Measurements from ENCODE around the gene PTPRQ.

PTPRQ gene

DNA sequence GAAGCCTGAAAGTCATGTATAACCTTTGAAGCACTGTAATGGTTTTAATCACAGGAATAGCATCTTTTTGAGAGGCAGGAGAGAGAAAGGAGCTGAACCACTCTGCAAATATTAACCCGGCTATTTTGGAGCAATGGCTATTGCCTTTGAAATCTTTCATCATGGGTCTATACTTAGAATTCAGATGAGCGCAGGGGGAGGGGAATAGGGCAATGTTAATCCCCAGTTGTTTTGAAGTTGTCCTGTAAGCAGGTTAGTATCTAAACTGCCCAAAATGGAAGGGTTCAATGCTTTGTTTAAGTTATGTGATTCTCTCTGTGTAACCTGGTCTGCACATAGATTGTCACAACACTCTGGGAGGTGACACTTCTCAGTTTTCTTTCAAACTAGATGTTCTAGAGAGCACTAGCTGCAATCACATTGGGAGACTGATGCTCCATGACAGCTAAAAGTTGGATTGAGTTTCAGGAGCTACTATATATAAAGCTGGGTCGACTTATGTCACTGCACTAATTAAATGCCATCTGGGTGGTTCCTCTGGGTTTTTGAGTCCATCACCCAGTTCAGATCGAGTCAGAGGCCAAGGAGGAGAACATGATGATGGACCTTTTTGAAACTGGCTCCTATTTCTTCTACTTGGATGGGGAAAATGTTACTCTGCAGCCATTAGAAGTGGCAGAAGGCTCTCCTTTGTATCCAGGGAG is 263.2 kb downstream of the PTPRQ start, which contains the start of gene MYF6:
Gene MYF6, plus strand, starts transcription at position 509 of the 704 bp plus-strand sequence. Its CDS starts 86 bp downstream, at position 595.
- no peak for DNase-seq

DNA sequence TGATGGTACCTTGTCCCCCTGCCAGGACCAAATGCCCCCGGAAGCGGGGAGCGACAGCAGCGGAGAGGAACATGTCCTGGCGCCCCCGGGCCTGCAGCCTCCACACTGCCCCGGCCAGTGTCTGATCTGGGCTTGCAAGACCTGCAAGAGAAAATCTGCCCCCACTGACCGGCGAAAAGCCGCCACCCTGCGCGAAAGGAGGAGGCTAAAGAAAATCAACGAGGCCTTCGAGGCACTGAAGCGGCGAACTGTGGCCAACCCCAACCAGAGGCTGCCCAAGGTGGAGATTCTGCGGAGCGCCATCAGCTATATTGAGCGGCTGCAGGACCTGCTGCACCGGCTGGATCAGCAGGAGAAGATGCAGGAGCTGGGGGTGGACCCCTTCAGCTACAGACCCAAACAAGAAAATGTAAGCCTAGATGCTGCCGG is 263.8 kb downstream of the PTPRQ start:
- DNase-seq = no peak

DNA sequence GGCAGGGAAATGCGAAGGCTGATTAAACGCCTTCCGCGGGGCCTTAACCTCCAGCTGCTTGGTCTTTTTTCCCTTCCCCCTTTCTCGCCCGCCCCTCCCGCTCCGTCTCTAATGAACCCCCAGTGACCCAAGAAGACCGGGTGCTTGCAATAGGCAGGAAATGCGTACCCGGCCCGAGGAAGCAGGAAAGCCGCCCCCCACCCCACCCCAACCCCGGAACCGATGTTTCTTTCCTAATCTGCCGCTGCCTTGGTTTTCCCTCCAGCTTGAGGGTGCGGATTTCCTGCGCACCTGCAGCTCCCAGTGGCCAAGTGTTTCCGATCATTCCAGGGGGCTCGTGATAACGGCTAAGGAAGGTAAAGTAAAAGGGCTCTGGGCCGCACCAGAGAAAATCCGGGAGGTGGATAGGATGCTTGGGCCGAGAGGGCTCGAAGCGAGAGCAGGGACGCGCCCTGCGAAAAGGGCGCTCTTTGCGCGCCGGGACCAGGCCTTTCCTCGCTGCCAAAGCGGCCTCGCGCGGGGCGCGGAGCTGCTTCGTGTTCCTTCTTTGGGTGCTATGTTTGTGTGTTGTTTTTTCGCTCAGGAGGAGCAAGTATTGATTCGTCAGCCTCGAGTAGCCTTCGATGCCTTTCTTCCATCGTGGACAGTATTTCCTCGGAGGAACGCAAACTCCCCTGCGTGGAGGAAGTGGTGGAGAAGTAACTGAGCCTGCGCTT is 264.4 kb downstream of the PTPRQ start:
- DNase-seq = no peak

DNA sequence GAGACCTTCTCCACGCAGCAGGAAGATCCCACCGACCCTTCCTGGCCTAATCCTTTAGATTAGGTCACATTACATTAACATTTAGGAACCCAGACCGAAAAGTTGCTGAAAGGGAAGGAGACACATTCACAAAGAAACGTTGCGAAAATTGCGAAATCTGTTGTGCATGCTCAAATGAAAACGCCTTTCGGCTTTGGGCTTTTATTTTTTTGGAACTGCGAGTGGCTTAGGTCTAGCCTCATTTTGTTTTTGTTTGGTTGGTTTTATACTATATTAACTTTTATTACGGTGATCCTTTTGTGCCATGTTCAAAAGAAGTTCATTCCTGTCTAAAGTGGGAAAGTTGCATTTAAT is 264.9 kb downstream of the PTPRQ start:
- DNase-seq = no peak

DNA sequence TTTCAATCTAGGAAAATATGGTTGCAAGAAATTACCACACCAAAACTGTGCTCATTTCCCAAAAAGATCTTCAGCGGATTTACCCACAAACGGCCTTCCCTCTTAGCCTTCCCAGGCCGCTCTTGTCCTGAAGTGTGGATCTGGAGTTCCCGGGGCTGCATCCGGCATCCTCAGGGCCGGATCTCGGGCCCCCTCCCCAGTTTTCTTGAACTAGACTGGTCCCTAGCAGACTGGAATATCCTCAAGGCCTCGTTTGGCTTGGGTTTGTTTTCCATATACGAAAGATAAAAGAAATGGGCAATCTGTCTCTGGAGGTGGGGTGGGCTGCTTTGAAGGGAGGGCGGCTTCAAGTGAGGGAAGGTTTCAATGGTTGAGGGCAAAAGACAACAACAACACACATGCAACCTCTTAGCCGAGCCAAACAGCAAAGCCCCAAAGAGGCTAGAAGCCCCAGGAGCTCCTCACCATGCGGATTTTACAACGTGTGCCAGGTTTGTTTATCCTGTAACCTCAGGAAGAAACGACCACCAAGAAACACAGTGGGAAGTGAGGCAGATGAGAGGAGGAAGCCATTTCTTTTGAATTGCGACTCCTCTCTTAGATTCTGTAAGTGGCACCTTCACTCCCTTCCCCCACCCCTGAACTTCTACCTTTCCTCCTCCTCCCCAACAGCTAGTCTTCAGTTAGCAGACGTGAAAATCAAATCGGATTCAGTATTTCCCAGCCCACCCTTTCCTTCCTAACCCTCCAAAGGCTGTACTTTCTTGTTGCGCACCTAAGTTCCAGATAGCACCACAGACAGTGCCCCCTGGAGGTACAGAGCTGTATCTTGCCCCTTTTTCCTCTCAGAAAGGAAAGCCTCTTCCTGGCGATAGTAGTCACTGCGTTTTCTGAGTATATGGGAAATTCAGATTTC is 266.0 kb downstream of the PTPRQ start:
- no peak for DNase-seq

DNA sequence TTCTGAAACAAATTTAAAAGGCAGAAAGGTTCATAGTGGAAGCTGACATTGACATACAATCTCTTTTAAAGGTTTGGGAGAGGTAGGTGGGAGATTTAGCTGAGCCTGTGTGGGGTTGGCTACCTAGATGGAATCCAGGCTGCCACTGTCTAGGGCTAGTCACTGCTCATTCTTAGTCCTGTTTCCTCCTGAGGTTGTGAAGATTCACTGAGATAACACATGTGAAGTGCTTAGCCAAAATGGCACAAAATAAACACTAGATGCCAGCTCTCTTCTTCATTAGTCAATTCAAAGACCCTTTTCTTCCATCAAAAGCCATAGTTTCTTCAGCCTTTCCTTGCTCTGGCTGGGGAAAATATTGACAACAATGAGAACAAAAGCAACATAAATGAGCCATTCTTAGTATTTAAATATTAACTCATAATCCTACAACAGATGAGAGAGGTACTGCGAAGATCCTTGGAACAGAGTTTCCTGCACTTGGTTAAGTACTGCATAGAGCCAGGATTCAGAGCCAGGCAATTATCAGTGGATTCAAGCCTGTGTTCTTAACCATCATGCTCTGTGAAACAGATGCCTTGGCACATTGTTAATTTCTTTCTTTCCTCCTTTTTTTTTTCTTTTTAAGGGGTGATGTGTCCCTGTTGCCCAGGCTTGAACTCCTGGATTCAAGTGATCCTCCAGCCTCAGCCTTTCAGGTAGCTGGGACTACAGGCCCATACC is 266.9 kb downstream of the PTPRQ start:
- DNase-seq = no peak

DNA sequence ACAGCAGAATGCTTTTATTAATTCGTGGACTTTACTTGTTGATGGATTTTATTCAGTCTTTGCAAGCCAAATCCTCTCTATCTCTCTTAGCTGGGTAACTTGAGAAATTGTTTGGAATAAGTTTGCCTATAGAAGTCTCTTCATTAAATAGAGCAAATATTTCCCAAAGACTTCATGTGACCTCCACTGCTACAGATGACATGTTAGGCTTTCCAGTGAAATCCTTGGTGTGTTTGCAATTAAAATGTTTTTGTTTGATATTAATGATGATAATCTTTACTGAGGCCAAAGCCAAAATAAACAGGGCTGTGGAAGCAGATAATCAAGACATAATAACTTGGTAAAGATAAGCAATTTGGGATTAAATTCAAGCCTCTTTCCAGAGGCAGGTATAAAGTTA is 267.8 kb downstream of the PTPRQ start:
- no peak for DNase-seq

DNA sequence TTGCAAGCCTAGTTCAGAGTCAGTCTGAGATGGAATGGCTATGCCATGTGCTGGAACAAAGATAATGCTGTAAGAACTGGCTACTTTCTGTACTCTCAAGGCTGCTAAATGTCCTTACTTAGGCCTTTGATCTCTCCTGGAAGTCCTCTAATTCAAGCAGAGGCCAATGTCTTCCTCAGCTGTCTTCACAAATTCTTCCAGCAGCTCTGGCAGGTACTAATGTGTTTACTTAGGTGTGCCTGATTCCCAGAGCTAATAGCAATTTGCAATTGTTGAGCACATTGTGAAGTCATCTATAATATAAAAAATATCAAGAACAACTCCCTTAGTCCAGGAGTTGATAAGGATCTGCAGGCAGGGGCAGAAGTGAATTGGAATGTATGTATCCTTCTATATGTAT is 268.8 kb downstream of the PTPRQ start:
- no peak for DNase-seq

DNA sequence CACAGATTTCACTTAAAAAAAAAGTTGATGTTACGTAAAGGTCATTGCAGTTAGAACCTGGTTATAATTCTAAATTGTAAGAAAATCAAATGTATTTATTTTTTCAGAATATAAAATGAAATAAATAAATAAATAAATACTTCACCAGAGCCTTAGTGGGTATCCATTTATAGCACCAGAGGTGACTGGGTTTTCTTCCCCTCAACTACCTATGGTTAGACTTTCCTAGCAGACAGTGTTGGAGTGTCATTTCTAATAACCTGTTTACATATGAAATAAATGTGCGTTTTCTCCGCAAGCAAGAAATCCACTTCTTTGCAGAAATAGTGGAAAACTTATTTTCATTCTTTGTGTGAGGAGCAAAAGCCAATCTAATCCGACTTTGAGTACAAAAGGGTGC is 269.4 kb downstream of the PTPRQ start:
- DNase-seq = no peak

DNA sequence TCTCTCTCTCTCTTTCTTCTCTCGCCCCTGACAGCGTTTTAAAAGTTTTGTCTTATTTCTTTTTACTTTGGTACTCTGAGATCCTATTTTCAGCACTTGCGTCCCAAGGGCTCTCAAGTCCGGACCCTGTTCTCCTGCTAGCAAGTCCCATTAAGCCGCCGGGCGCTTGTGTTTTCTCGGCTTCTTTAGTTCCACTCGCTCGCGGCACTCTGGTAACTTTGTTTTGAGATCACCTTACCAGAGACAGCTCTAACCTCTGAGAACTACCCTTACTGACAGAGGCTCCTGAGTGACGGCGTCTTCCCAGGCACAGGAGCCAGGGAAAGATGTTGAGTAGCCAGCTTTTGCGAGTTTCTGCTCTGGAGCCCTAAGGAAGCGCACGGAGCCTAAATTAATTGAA is 270.0 kb downstream of the PTPRQ start:
- DNase-seq = no peak

DNA sequence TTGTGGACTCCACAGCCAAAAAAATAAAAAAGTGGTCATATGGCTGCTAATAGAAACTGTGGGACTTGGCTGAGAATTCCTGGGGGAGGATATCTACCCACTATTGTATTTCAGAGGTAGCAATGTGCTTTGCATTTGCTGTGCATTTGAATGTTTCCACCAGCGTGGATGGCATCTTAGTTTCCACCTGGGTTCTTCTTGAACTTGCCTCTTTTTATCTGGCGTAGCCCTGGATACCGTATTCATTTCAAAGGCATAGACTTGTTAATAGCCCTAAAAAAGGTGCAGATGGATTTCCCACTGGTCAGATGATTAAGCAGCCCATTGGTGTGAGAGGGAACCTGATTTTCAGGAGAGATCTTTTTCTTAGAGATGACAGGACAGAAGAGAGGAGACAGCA is 270.8 kb downstream of the PTPRQ start:
- DNase-seq = no peak

DNA sequence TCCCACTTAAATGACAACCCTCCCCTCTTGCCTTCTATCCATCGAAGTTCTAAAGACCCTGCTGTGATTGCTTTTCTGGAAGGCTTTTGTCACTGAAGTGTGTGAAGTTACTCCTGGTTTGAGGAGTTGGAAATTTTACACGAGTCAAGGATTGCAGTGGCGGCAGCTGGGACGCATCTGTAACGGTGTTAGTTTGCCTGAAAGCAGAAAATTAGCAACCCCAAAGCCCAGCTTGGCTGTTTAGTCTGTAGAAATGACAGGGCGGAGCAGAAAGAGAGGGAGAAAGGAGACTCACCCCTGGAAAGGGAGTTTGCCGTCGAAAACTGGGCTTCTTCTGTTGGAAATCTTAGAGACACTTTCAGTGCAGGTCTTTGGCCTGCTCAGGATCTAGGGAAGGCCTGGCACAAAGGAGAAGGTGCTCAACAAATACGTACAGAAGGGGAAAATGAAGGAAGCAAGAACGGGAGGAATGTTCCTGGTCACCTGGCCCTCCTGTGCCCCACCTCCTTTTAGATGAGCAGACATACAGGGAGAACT is 271.7 kb downstream of the PTPRQ start:
- DNase-seq = no peak

DNA sequence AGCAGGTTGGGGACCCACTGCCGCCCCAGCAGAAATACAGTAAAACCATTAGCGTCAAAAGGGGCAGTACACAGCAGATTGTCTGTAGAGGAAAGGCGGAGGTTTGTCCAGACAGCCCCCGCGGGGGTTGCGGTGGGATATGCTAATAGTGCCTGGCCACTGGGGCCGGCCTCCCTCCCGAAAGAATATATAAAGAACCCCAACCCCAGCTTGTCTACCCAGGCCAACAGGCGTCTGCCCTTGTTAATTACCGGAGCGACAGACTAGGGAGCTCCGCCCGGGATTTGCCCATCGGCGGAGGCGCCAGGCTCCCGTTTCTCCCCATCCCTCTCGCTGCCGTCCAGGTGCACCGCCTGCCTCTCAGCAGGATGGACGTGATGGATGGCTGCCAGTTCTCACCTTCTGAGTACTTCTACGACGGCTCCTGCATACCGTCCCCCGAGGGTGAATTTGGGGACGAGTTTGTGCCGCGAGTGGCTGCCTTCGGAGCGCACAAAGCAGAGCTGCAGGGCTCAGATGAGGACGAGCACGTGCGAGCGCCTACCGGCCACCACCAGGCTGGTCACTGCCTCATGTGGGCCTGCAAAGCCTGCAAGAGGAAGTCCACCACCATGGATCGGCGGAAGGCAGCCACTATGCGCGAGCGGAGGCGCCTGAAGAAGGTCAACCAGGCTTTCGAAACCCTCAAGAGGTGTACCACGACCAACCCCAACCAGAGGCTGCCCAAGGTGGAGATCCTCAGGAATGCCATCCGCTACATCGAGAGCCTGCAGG is 272.8 kb downstream of the PTPRQ start, which contains the start of gene MYF5:
Gene MYF5, plus strand, starts transcription at position 217 of the 774 bp plus-strand sequence. Its CDS starts 152 bp downstream, at position 369.
- DNase-seq = no peak

DNA sequence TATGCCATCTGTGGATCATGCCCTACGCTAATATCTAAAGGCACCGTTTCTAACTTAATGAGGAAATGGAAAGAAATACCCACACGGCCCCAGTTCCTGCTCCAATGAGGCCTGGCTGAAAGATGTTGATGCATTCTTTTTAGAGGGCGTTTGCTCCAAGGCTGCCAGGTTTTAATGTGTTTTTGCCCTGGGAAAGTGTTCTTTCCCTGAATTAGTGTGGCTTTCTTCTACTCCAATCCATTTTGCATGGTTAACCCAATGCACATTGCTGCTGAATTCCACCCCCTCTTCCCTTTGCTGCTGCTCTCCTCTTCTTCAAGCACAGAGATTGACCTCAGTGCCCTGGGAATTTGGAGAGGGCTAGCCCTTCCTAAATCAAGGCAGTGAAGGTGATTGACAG is 273.8 kb downstream of the PTPRQ start:
- no peak for DNase-seq

DNA sequence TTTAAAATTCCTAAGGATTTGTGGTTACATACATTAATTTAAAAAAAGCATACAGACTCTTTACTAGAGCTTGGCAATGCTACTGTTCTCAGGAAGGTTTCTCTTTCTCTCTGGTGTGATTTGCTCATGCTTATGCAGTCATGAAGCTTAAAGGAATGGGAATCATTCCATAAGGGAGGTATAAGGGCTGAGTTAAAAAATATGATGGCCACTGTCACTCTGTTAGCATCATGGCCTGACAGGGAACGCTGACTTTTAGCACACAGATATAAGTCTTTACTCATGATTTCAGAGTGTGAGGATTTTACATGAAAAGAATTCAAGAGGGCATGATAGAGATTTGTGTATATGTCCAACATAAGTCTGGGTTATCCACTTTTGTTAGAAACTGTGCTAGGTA is 276.5 kb downstream of the PTPRQ start:
- DNase-seq = no peak

DNA sequence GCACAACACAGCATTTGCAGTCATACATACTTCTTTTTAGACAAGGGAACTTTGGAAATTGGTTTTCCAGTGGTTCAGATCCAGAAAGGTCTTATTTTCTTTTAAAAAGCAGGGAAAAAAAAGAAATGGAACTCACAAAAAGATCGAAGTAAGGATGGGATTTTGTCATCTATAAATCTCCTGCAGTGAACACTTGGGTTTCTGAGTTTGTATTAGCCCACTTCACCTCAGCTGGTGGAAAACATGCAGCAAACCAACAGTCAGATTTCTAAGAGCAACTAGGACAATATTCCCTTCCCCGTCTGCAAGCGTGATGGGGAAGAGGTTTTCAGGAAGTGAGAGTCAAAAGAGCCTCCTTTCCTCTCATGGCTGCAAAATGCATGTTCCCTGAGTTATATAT is 277.3 kb downstream of the PTPRQ start:
- no peak for DNase-seq

All from activated T-cell treated with anti-CD3 and anti-CD28 coated beads for 4 hours (primary cell).